GM08714 (cell line): ENCODE measurements around the gene MS4A10.

Experiments used
- H3K4me3 ChIP-seq: fragments of 200-500 bp; sonication (Bioruptor generic); 2 replicates; pipeline ENCODE4 v1.5.1; 2014; ENCODE audit warnings: mild to moderate bottlenecking, low read length, inconsistent platforms
- ZNF274 ChIP-seq: IDR thresholded peaks from 2 replicates; pipeline ENCODE4 v1.6.1; 2012; ENCODE audit warnings: mild to moderate bottlenecking, low read depth, low read length

The MS4A10 gene

GRCh38 chr11:60840470-60841430 lies 55.6 kb downstream of the MS4A10 start:
- no peak for TF ChIP-seq ZNF274
- no peak overlapping the region for H3K4me3 ChIP-seq

- no peak for TF ChIP-seq ZNF274
- H3K4me3 ChIP-seq: peak within 1 kb of the TSS; percentile 84
Measured at GRCh38 chr11:60841797-60842667, 56.9 kb downstream of the MS4A10 start, which contains the start of gene CCDC86. TSS of gene CCDC86 (plus strand) at chr11:60842113. CDS start at chr11:60842125, 12 bp downstream.

- TF ChIP-seq ZNF274: no peak
- peak overlapping the region; percentile 84 for H3K4me3 ChIP-seq
Measured at GRCh38 chr11:60842668-60843600, 57.8 kb downstream of the MS4A10 start.

DNA sequence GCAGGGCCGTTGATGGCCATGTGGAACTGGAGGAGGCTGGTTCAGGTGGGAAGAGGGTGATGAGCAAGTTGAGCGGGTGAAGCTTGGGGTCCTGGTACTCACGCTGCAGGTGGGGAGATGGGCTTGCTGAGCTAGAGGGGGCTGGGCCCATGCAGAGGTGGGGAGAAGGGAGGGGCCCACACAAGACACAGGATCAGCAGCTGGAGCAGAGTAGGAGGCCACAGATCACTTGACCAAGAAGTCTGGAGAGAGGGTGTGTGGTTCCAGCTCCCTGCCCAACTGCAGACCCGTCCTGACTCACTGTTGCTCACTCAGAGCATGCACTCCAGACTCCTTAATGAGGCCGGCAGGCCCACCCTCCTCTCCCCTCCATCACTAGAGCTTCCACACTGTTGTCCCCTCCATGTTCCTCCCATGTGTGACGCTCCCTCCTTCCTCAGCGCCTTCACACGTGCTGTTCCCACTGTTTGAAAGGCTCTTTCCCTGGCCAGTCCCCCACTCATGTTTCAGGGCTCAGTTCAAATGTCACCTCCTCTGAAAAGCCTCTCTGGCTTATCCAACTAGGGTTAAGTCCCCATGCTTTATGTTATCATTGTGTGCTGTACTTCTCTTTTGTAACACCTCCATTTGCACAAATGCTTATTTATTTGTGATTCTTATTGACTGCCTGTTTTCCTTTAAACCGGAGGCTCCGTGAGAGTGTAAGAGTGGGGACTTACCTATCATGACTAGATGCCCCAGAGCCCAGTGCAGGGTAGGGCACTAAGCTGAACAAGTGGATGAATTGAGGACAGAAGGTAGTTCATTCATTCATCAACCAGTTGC lies 59.1 kb downstream of the MS4A10 start:
- peak overlapping the region; percentile 84; the same call in 1 of the 2 replicates for H3K4me3 ChIP-seq
- no peak for TF ChIP-seq ZNF274

GRCh38 chr11:60844870-60845221 lies 59.7 kb downstream of the MS4A10 start:
- no peak for TF ChIP-seq ZNF274
- no peak overlapping the region; the same call in 1 of the 2 replicates for H3K4me3 ChIP-seq

- no peak overlapping the region for H3K4me3 ChIP-seq
- TF ChIP-seq ZNF274: no peak
Measured at GRCh38 chr11:60845338-60845737, 60.2 kb downstream of the MS4A10 start.

- no peak overlapping the region for H3K4me3 ChIP-seq
- TF ChIP-seq ZNF274: no peak
Measured at GRCh38 chr11:60847281-60847680, 62.1 kb downstream of the MS4A10 start.

DNA sequence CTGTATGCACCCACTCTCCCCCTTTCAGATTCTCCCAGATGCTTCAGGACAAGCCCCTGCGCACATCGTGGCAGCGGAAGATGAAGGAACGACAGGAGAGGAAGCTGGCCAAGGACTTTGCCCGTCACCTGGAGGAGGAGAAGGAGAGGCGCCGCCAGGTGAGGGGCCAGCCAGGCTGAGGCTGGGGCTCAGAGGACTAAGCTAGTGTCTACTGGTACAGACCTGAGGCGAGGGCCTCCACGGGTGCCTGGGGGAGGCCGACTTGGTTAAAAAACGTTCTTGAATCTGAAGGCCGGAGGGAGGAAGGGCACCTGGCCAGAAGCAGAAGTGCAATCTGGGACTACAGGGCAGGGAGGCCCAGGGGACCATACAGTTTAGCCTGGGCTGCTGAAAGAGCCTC lies 62.8 kb downstream of the MS4A10 start:
- H3K4me3 ChIP-seq: no peak overlapping the region
- TF ChIP-seq ZNF274: no peak

DNA sequence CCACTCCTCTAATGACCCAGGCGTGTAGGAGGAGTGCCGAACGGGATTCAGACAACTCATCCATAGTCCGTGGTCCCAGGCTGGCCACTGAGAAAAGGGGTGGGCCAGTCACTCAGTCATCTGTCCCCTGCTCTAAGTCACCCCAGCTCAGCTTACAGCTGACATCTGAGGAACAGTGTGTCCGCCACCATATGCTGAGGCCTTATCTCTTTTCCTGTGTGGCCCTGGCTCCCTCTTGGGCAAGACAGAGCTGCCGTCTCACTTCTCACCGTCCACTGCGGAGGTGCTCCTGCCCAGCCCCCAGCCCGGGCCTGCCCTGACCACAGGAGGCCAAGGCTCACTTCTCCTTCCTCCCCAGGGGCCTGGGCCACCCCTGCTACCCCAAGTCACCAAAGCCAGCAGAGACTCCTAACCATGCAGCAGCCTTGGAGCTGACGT lies 63.6 kb downstream of the MS4A10 start:
- H3K4me3 ChIP-seq: no peak overlapping the region
- no peak for TF ChIP-seq ZNF274

- no peak for TF ChIP-seq ZNF274
- H3K4me3 ChIP-seq: no peak overlapping the region
Measured at GRCh38 chr11:60849641-60850520, 64.7 kb downstream of the MS4A10 start.
